Heart left ventricle (tissue), 16 donors: ENCODE results near the gene FKBP4. TPM values are rescaled to one million over a fixed set of nuclear protein-coding genes. Genes with fewer than 3 reads are reported as not detected.

Source experiments
- ATAC-seq, 4 donors: fragments of 200-7000 bp; cut with Tn5 transposase; one replicate each; pipeline ENCODE4 v1.9.1; 2020 to 2022; ENCODE audit warnings: moderate library complexity in 4 of 4, mild to moderate bottlenecking in 3 of 4, moderate number of reproducible peaks in 1 of 4
- DNase-seq, 5 donors: peaks; one replicate each; pipeline ENCODE4 v3.0.0-alpha.2; 2020
- H3K27ac ChIP-seq, 12 donors: fragments of 200-600 bp; sonication (generic) in 4 of 12; one replicate each; pipeline versions ENCODE4 v1.5.0 to v1.8.0; 2016 to 2022; ENCODE audit warnings: mild to moderate bottlenecking in 2 of 12
- H3K27me3 ChIP-seq, 9 donors: fragments of 200-600 bp; sonication (generic) in 2 of 9; one replicate each; pipeline versions ENCODE4 v1.5.1 to v1.8.0; 2016 to 2022; ENCODE audit warnings: mild to moderate bottlenecking in 3 of 9
- H3K36me3 ChIP-seq, 9 donors: fragments of 200-600 bp; sonication (generic) in 2 of 9; one replicate each; pipeline versions ENCODE4 v1.5.0 to v1.8.0; 2018 to 2022; ENCODE audit warnings: mild to moderate bottlenecking in 2 of 9
- H3K4me1 ChIP-seq, 12 donors: fragments of 200-600 bp; sonication (generic) in 4 of 12; one replicate each; pipeline versions ENCODE4 v1.5.0 to v1.8.0; 2016 to 2022; ENCODE audit warnings: mild to moderate bottlenecking in 3 of 12
- H3K4me3 ChIP-seq, 12 donors: fragments of 200-600 bp; sonication (generic) in 4 of 12; one replicate each; pipeline versions ENCODE4 v1.5.0 to v1.8.0; 2017 to 2022; ENCODE audit warnings: mild to moderate bottlenecking in 9 of 12, moderate library complexity in 4 of 12
- H3K9me3 ChIP-seq, 12 donors: fragments of 200-600 bp; sonication (generic) in 4 of 12; one replicate each; pipeline versions ENCODE4 v1.5.0 to v1.8.0; 2016 to 2022; ENCODE audit warnings: mild to moderate bottlenecking in 1 of 12
- CTCF ChIP-seq, 12 donors: fragments of 200-600 bp; sonication (generic) in 4 of 12; IDR thresholded peaks; one replicate each; pipeline versions ENCODE4 v1.5.0 to v1.8.0; 2018 to 2022; ENCODE audit warnings: antibody characterized with exemption in 12 of 12, mild to moderate bottlenecking in 5 of 12
- POLR2A ChIP-seq, 2 donors: fragments of 450-650 bp; IDR thresholded peaks; one replicate each; pipeline ENCODE4 v1.6.1; 2017; ENCODE audit warnings: antibody characterized with exemption in 2 of 2, mild to moderate bottlenecking in 2 of 2, moderate library complexity in 2 of 2
- WGBS, 4 donors: extraction: QIAGEN DNeasy Blood & Tissue Kit in 2 of 4; methylation state at CpG; one replicate each; pipeline versions ENCODE4 v1.1.5 to v1.1.7; 2013 to 2018; 5-methylcytosine and 5-hydroxymethylcytosine counted together
- intact Hi-C, 10 donors: fragments of 100-400 bp; cut with DNase I; formaldehyde crosslinking; loops; one replicate each; pipeline versions ENCODE4 v1.11.1 to v1.14.2; 2022
- polyA plus RNA-seq, 2 donors: library from polyadenylated mRNA; stranded (reverse); fragments of 200-250 nt; gene quantifications; one replicate each; pipeline ENCODE4 v1.2.3, GENCODE V29; 2013
- total RNA-seq, 9 donors: library from RNA; depleted of rRNA in 2 of 9; stranded (reverse); fragments of >200 nt in 2 of 9; fragmentation: NEBNext Ultra II Directional in 3 of 9; extraction: Animal tissue kit (Norgen Biotek cat#: 25700) in 3 of 9; gene quantifications; one replicate each; pipeline versions ENCODE4 v1.1.0 to v1.2.4, GENCODE V29; 2016 to 2023
- donor health status: ischemic (EF 13 %, LVEDD 7.1; RV severe dilation, severe dysfunction).
- donor health status: healthy with polysubstance abuse.
- donor health status: DM: no; HTN: yes; CAD: no.
- donor health status: DM: no; HTN: no; CAD: no.
- donor health status: ischemic (EF 25% LVEDD 6.9; RV normal size, moderate dysfunction).
- donor health status: ischemic (EF 25% LVEDD 5.7; RV mildly dilated, moderate dysfunction).
- donor health status: healthy.
- donor health status: DM: yes; HTN: yes; CAD: no.
- donor health status: ischemic (EF 35%, LVEDD 5.7; RV mildly dilated, moderate dysfunction).
- donor health status: nonischemic (EF 11% LVEDD 7.7; RV severe dilation, severe dysfunction).
- donor health status: DM: yes; HTN: yes; CAD: no.
- donor health status: PGD.
- donor health status: ischemic (EF 29% LVEDD 5.4; RV normal size, mild dysfunction).
- donor health status: nonischemic (EF 23%, LVEDD 6.1; RV moderate dilation, normal function).

The FKBP4 gene
- total and polyA plus RNA-seq, 11 donors, result 25.4 to 84.9 (median 44.0) TPM

DNA sequence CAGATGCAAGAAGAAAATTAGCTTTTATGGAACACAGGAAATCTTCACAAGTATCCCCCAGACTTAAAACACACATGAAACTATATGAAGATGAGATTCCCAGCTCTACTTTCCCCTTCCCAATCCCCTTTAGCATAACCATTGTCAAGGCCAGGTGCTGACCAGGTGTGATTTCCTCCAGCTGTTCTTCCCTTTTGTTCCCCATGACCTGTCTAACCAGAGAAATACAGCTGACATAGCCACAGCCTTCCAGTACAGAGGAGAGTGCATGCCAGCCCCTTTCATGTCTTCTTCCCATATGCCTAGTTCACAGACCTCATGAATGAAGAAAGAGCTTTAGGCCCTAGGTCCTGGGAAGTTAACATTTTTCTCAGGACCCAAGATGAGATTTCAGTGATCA, 43.5 kb upstream of the FKBP4 start:
- ATAC-seq, result no peak
- no peaks in the 10 kb centered on the region for H3K36me3 ChIP-seq
- intact Hi-C loops, result no loop called here
- DNase-seq, result no peak
- H3K27ac ChIP-seq, result no peak overlapping the region
- no peak for TF ChIP-seq POLR2A (IDR thresholded peaks at IDR 0.05)
- no peak for TF ChIP-seq CTCF (IDR thresholded peaks at IDR 0.05)
- peaks cover 0 to 15% (median 0%) of the 10 kb centered on the region in 9 donors for H3K27me3 ChIP-seq
- no peaks in the 10 kb centered on the region for H3K9me3 ChIP-seq
- no peak overlapping the region for H3K4me3 ChIP-seq
- H3K4me1 ChIP-seq, result peaks cover 0 to 3% (median 0%) of the 10 kb centered on the region in 12 donors

DNA sequence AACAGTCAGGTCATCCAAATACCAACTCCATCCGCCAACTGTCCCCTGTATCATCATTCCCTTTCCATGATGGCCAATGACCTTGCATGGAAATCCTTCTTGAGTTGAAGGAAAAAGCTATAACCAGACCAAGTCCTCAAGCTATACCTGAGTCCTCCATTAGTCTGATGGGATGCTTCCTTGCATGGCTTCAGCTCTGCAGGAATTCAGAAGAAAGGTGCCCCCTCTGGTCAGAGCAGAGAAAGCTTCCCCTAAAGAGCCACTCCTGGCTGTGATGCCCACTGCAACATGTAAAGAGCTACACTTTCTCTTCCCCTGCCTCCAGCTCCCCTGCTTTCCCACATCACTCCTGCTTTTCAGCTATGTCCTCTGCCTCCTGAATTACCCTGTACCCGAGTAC, 43.1 kb upstream of the FKBP4 start:
- ATAC-seq (no peak), DNase-seq (no peak)
- H3K4me3 ChIP-seq, result no peak overlapping the region
- no peak overlapping the region for H3K27ac ChIP-seq
- peaks cover 0 to 3% (median 0%) of the 10 kb centered on the region in 12 donors for H3K4me1 ChIP-seq
- intact Hi-C loops, result no loop called here
- peaks cover 0 to 17% (median 0%) of the 10 kb centered on the region in 9 donors for H3K27me3 ChIP-seq
- no peaks in the 10 kb centered on the region for H3K36me3 ChIP-seq
- H3K9me3 ChIP-seq, result no peaks in the 10 kb centered on the region
- TF ChIP-seq CTCF (IDR thresholded peaks at IDR 0.05) (no peak), POLR2A (IDR thresholded peaks at IDR 0.05) (no peak)
- 53 to 74% (median 60%) methylated on average over 2 of the region's 2 CpGs for WGBS, 4 donors

- peak in 2 of 12 donors; percentile 4 to 12 for TF ChIP-seq CTCF (IDR thresholded peaks at IDR 0.05)
- no peak for TF ChIP-seq POLR2A (IDR thresholded peaks at IDR 0.05)
- peaks cover 0 to 19% (median 0%) of the 10 kb centered on the region in 9 donors for H3K27me3 ChIP-seq
- no peak overlapping the region for H3K4me3 ChIP-seq
- 6 to 8% (median 7%) methylated on average over 23 to 58 of the region's 58 CpGs for WGBS, 4 donors
- H3K36me3 ChIP-seq, result no peaks in the 10 kb centered on the region
- H3K27ac ChIP-seq, result no peak overlapping the region
- intact Hi-C loops, result no loop called here
- peak; percentile 73 to 88 (median 77) for DNase-seq
- no peaks in the 10 kb centered on the region for H3K9me3 ChIP-seq
- peaks cover 0 to 3% (median 0%) of the 10 kb centered on the region in 12 donors for H3K4me1 ChIP-seq
- ATAC-seq, result peak; percentile 95 to 99 (median 98)
Measured at GRCh38 chr12:2752676-2753371, 41.9 kb upstream of the FKBP4 start.

GRCh38 chr12:2753536-2753935, 41.2 kb upstream of the FKBP4 start:
- intact Hi-C loops, result no loop called here
- ATAC-seq, result no peak
- Histone ChIP-seq H3K4me3 (no peak overlapping the region), H3K27ac (no peak overlapping the region), H3K9me3 (no peaks in the 10 kb centered on the region), H3K36me3 (no peaks in the 10 kb centered on the region), H3K27me3 (peaks cover 0 to 19% (median 0%) of the 10 kb centered on the region in 9 donors), H3K4me1 (peaks cover 0 to 3% (median 0%) of the 10 kb centered on the region in 12 donors)
- WGBS, 4 donors, result 42 to 45% (median 43%) methylated on average over 8 of the region's 8 CpGs
- no peak for TF ChIP-seq POLR2A (IDR thresholded peaks at IDR 0.05)
- no peak for TF ChIP-seq CTCF (IDR thresholded peaks at IDR 0.05)
- no peak for DNase-seq
